Activated T-cell treated with anti-CD3 and anti-CD28 coated beads, Interleukin-2, amount 50 U/mL, for 4 hours (primary cell): Measurements from ENCODE around the gene TBX4. TPM values are rescaled to one million over a fixed set of nuclear protein-coding genes. Genes with fewer than 3 reads are reported as not detected.

Source experiments
- ATAC-seq, 2 donors: fragments of 200-7000 bp; cut with Tn5 transposase; one replicate each; pipeline ENCODE4 v1.10.0; 2021
- DNase-seq: peaks from one replicate; pipeline ENCODE4 v3.0.0-alpha.2; 2020
- H3K27me3 Mint-ChIP-seq: one replicate; pipeline ENCODE4 v1.8.0; 2021; ENCODE audit warnings: low read depth, mixed read lengths
- H3K36me3 Mint-ChIP-seq: one replicate; pipeline ENCODE4 v1.8.0; 2022; ENCODE audit warnings: mixed read lengths; ENCODE audit not compliant: insufficient read depth
- H3K4me1 Mint-ChIP-seq: one replicate; pipeline ENCODE4 v1.8.0; 2021; ENCODE audit warnings: low read depth, mixed read lengths
- H3K4me3 Mint-ChIP-seq: one replicate; pipeline ENCODE4 v1.8.0; 2021; ENCODE audit warnings: mild to moderate bottlenecking, moderate library complexity, mixed read lengths
- H3K9me3 Mint-ChIP-seq: one replicate; pipeline ENCODE4 v1.8.0; 2021; ENCODE audit warnings: mixed read lengths
- total RNA-seq, 3 donors: library from RNA; stranded (reverse); gene quantifications; one replicate each; pipeline ENCODE4 v1.2.1, GENCODE V29; 2021

The TBX4 gene
- total RNA-seq, 3 donors from 2014 or later, result not detected

- Mint-ChIP-seq H3K4me3 (no peak overlapping the region), H3K9me3 (no peaks in the 10 kb centered on the region), H3K4me1 (no peaks in the 10 kb centered on the region), H3K36me3 (no peaks in the 10 kb centered on the region), H3K27me3 (no peaks in the 10 kb centered on the region)
- no peak for DNase-seq
- ATAC-seq, result no peak
These were observed 30.2 kb downstream of the TBX4 start for GRCh38 chr17:61482467-61482866.

- H3K36me3 Mint-ChIP-seq, result no peaks in the 10 kb centered on the region
- H3K27me3 Mint-ChIP-seq, result no peaks in the 10 kb centered on the region
- H3K9me3 Mint-ChIP-seq, result no peaks in the 10 kb centered on the region
- H3K4me3 Mint-ChIP-seq, result no peak overlapping the region
- H3K4me1 Mint-ChIP-seq, result no peaks in the 10 kb centered on the region
- ATAC-seq (no peak), DNase-seq (no peak)
These were observed 31.5 kb downstream of the TBX4 start for GRCh38 chr17:61483778-61484116.

GRCh38 chr17:61484174-61484573, 32.0 kb downstream of the TBX4 start:
- DNase-seq (no peak), ATAC-seq (no peak)
- Mint-ChIP-seq H3K4me3 (no peak overlapping the region), H3K4me1 (no peaks in the 10 kb centered on the region), H3K9me3 (no peaks in the 10 kb centered on the region), H3K27me3 (no peaks in the 10 kb centered on the region), H3K36me3 (no peaks in the 10 kb centered on the region)

- ATAC-seq (no peak), DNase-seq (no peak)
- H3K4me1 Mint-ChIP-seq, result no peaks in the 10 kb centered on the region
- H3K36me3 Mint-ChIP-seq, result no peaks in the 10 kb centered on the region
- no peaks in the 10 kb centered on the region for H3K27me3 Mint-ChIP-seq
- no peaks in the 10 kb centered on the region for H3K9me3 Mint-ChIP-seq
- no peak overlapping the region for H3K4me3 Mint-ChIP-seq
These were observed 33.0 kb downstream of the TBX4 start for GRCh38 chr17:61485067-61485775.

- no peaks in the 10 kb centered on the region for H3K36me3 Mint-ChIP-seq
- H3K4me3 Mint-ChIP-seq, result no peak overlapping the region
- no peak for DNase-seq
- H3K27me3 Mint-ChIP-seq, result no peaks in the 10 kb centered on the region
- ATAC-seq, result no peak
- no peaks in the 10 kb centered on the region for H3K4me1 Mint-ChIP-seq
- H3K9me3 Mint-ChIP-seq, result no peaks in the 10 kb centered on the region
These were observed 34.2 kb downstream of the TBX4 start for GRCh38 chr17:61486135-61487120.

- Mint-ChIP-seq H3K27me3 (no peaks in the 10 kb centered on the region), H3K36me3 (no peaks in the 10 kb centered on the region), H3K4me1 (no peaks in the 10 kb centered on the region), H3K9me3 (no peaks in the 10 kb centered on the region), H3K4me3 (no peak overlapping the region)
- no peak for DNase-seq
- no peak for ATAC-seq
These were observed 35.2 kb downstream of the TBX4 start for GRCh38 chr17:61487161-61487988.

- H3K4me1 Mint-ChIP-seq, result no peaks in the 10 kb centered on the region
- H3K36me3 Mint-ChIP-seq, result no peaks in the 10 kb centered on the region
- no peaks in the 10 kb centered on the region for H3K9me3 Mint-ChIP-seq
- no peak overlapping the region for H3K4me3 Mint-ChIP-seq
- ATAC-seq (no peak), DNase-seq (no peak)
- no peaks in the 10 kb centered on the region for H3K27me3 Mint-ChIP-seq
These were observed 35.9 kb downstream of the TBX4 start for GRCh38 chr17:61487989-61488595.

- no peak for DNase-seq
- no peak for ATAC-seq
- Mint-ChIP-seq H3K4me1 (no peaks in the 10 kb centered on the region), H3K36me3 (no peaks in the 10 kb centered on the region), H3K9me3 (no peaks in the 10 kb centered on the region), H3K4me3 (no peak overlapping the region), H3K27me3 (no peaks in the 10 kb centered on the region)
These were observed 36.9 kb downstream of the TBX4 start for GRCh38 chr17:61488878-61489718.

GRCh38 chr17:61489719-61490490, 37.7 kb downstream of the TBX4 start:
- Mint-ChIP-seq H3K9me3 (no peaks in the 10 kb centered on the region), H3K36me3 (no peaks in the 10 kb centered on the region), H3K27me3 (no peaks in the 10 kb centered on the region), H3K4me1 (no peaks in the 10 kb centered on the region), H3K4me3 (no peak overlapping the region)
- DNase-seq, result no peak
- no peak for ATAC-seq

- Mint-ChIP-seq H3K4me1 (no peaks in the 10 kb centered on the region), H3K27me3 (peaks cover 4% of the 10 kb centered on the region), H3K36me3 (no peaks in the 10 kb centered on the region), H3K9me3 (no peaks in the 10 kb centered on the region), H3K4me3 (no peak overlapping the region)
- ATAC-seq (no peak), DNase-seq (no peak)
These were observed 38.3 kb downstream of the TBX4 start for GRCh38 chr17:61490540-61490975.

GRCh38 chr17:61491981-61492380, 39.8 kb downstream of the TBX4 start:
- H3K4me3 Mint-ChIP-seq, result no peak overlapping the region
- ATAC-seq (no peak), DNase-seq (no peak)
- H3K27me3 Mint-ChIP-seq, result peaks cover 7% of the 10 kb centered on the region
- H3K9me3 Mint-ChIP-seq, result no peaks in the 10 kb centered on the region
- no peaks in the 10 kb centered on the region for H3K36me3 Mint-ChIP-seq
- H3K4me1 Mint-ChIP-seq, result peaks cover 1% of the 10 kb centered on the region

- Mint-ChIP-seq H3K36me3 (no peaks in the 10 kb centered on the region), H3K27me3 (peaks cover 9% of the 10 kb centered on the region), H3K4me1 (peaks cover 1% of the 10 kb centered on the region), H3K4me3 (no peak overlapping the region), H3K9me3 (no peaks in the 10 kb centered on the region)
- ATAC-seq (no peak), DNase-seq (no peak)
These were observed 40.7 kb downstream of the TBX4 start for GRCh38 chr17:61492759-61493526.
